H1 (cell line): ENCODE data around the gene PHF14. TPM values are rescaled to one million over a fixed set of nuclear protein-coding genes. Genes with fewer than 3 reads are reported as not detected.

ENCODE experiments used
- CBX8 ChIP-seq: fragments of 300-800, 300-1000 bp; sonication (generic); IDR thresholded peaks from 2 replicates; pipeline ENCODE4 v1.7.1; 2016; ENCODE audit warnings: low read depth, low read length, borderline replicate concordance
- CHD7 ChIP-seq: fragments of 300-600 bp; sonication (generic); IDR thresholded peaks from 2 replicates; pipeline ENCODE4 v1.7.1; 2012; ENCODE audit warnings: low read length, moderate library complexity, mild to moderate bottlenecking, inconsistent platforms; ENCODE audit not compliant: insufficient replicate concordance
- GABPA ChIP-seq: IDR thresholded peaks from 2 replicates; pipeline ENCODE4 v1.6.1; 2011; ENCODE audit warnings: mild to moderate bottlenecking, low read length, moderate library complexity, borderline replicate concordance; ENCODE audit not compliant: insufficient read depth
- JUND ChIP-seq: IDR thresholded peaks from 2 replicates; pipeline ENCODE4 v1.6.1; 2011; ENCODE audit warnings: mild to moderate bottlenecking, improper control_type of control experiment, low read length
- KDM1A ChIP-seq: fragments of 200-600, 300-600 bp; sonication (generic); IDR thresholded peaks from 2 replicates; pipeline ENCODE4 v1.7.1; 2016; ENCODE audit warnings: mild to moderate bottlenecking, low read length, borderline replicate concordance
- NRF1 ChIP-seq: IDR thresholded peaks from 2 replicates; pipeline ENCODE4 v1.6.1; 2011; ENCODE audit warnings: mild to moderate bottlenecking, low read depth, low read length, improper control_type of control experiment
- SIX5 ChIP-seq: IDR thresholded peaks from 2 replicates; pipeline ENCODE4 v1.6.1; 2011; ENCODE audit warnings: mild to moderate bottlenecking, low read depth, low read length
- TAF7 ChIP-seq: optimal IDR thresholded peaks from 2 replicates; pipeline ENCODE3; 2011; ENCODE audit warnings: low read depth, mild to moderate bottlenecking, inconsistent platforms, low read length, moderate library complexity, borderline replicate concordance
- polyA plus RNA-seq, 7 experiments: library from polyadenylated mRNA; depleted of rRNA in 3 of 7; stranded (reverse) in 5 of 7; unstranded in 2 of 7; fragments of >200 nt in 5 of 7; fragments of 200-250 nt in 2 of 7; gene quantifications; 1 replicate in 5 of 7; 2 replicates in 1 of 7; 4 replicates in 1 of 7; pipeline versions ENCODE4 v1.2.1 to v1.2.3, GENCODE V29; 2011 to 2013; ENCODE audit warnings: missing spikeins in 2 of 7, mixed read lengths in 2 of 7
- total RNA-seq: library from RNA; stranded (reverse); fragmentation: NEBNext Ultra II Directional; extraction: Animal tissue kit (Norgen Biotek cat#: 25700); gene quantifications from 2 replicates; pipeline ENCODE4 v1.2.1, GENCODE V29; 2021
- TF ChIP-seq, protein P1 (sequence below): IDR thresholded peaks from 2 replicates; pipeline ENCODE4 v1.6.1; 2011; ENCODE audit warnings: low read depth, mild to moderate bottlenecking, low read length; ENCODE audit not compliant: insufficient read depth

The PHF14 gene
- total and polyA plus RNA-seq, 2 of the 8 experiments (the other 6 are each of a cell fraction or from before 2014, with no cell fraction given): 17.9 to 70.6 TPM

- TF ChIP-seq, protein P1, sequence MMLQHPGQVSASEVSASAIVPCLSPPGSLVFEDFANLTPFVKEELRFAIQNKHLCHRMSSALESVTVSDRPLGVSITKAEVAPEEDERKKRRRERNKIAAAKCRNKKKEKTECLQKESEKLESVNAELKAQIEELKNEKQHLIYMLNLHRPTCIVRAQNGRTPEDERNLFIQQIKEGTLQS: no peak
- TF ChIP-seq TAF7: peak; percentile 93
- TF ChIP-seq CBX8: no peak
- TF ChIP-seq KDM1A: no peak
- no peak for TF ChIP-seq SIX5
- no peak for TF ChIP-seq CHD7
- no peak for TF ChIP-seq GABPA
- TF ChIP-seq NRF1: no peak
- no peak for TF ChIP-seq JUND
Observed at GRCh38 chr7:10939911-10940703, 33.6 kb upstream of the PHF14 start (continued).
